B cell (primary cell): ENCODE measurements around the gene EIF2B2.

Source experiments
- EZH2 ChIP-seq: IDR thresholded peaks from 2 replicates; pipeline ENCODE4 v1.6.1; 2012; ENCODE audit warnings: borderline replicate concordance, low read depth, mild to moderate bottlenecking, moderate library complexity, low read length; ENCODE audit not compliant: insufficient read depth, poor library complexity, severe bottlenecking
- TF ChIP-seq, protein P1 (sequence below): fragments of 200-600 bp; IDR thresholded peaks from one replicate; pipeline ENCODE4 v1.8.0; 2022; ENCODE audit warnings: antibody characterized with exemption, mild to moderate bottlenecking

DNA sequence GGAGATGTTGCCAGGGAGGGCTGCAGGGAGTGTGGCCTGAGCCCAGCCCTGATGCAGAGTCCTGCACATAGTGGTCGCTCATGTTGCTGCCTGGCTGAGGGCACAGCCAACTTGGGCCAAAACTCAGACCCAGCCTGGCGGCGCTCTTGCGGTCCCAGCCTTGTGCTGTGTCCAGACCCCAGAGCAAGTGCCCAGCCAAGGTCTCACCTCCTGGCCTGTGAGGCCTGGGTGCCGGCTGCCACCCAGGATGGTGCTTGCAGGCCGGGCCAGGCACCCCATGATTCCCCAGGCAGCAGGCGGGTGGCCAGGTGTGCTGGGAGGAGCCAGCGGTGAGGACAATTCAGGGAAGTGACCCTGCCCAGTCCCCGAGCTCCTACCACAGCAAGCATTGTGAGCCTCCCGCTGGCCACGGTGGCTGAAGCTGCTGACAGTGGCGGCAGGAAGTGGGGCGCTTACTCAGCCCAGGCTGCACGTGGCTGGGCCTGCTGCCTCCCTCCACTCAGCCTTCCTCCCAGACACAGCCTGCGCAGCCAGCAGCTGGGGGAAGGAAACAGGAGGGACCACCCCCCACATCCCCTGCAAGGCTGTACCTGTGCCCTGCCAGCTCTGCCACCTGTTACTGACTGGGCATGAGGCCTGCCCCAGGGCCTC, 29.6 kb upstream of the EIF2B2 start:
- TF ChIP-seq, protein P1, sequence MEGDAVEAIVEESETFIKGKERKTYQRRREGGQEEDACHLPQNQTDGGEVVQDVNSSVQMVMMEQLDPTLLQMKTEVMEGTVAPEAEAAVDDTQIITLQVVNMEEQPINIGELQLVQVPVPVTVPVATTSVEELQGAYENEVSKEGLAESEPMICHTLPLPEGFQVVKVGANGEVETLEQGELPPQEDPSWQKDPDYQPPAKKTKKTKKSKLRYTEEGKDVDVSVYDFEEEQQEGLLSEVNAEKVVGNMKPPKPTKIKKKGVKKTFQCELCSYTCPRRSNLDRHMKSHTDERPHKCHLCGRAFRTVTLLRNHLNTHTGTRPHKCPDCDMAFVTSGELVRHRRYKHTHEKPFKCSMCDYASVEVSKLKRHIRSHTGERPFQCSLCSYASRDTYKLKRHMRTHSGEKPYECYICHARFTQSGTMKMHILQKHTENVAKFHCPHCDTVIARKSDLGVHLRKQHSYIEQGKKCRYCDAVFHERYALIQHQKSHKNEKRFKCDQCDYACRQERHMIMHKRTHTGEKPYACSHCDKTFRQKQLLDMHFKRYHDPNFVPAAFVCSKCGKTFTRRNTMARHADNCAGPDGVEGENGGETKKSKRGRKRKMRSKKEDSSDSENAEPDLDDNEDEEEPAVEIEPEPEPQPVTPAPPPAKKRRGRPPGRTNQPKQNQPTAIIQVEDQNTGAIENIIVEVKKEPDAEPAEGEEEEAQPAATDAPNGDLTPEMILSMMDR, result no peak
- no peak for TF ChIP-seq EZH2
